GM21528 (cell line): Measurements from ENCODE around the gene OR4E2.
"Not testable (repeated sequence)": the region's sequence is repeated elsewhere in the genome, so short reads cannot be mapped to it uniquely, and the experiment has no call there.

Experiments
- ATAC-seq: cut with Tn5 transposase; IDR thresholded peaks from one replicate; pipeline ENCODE4 v1.9.1; 2021; ENCODE audit warnings: mild to moderate bottlenecking, moderate library complexity; ENCODE audit not compliant: unreplicated experiment, low FRiP score

Gene OR4E2

GRCh38 chr14:21653331-21653885, at the start of gene OR4E2:
Gene OR4E2 (plus strand): TSS chr14:21653835. CDS start chr14:21665083, 11,248 bp downstream.
- no peak for ATAC-seq

GRCh38 chr14:21612324-21612723, 41.3 kb upstream of the OR4E2 start:
- no peak for ATAC-seq

DNA sequence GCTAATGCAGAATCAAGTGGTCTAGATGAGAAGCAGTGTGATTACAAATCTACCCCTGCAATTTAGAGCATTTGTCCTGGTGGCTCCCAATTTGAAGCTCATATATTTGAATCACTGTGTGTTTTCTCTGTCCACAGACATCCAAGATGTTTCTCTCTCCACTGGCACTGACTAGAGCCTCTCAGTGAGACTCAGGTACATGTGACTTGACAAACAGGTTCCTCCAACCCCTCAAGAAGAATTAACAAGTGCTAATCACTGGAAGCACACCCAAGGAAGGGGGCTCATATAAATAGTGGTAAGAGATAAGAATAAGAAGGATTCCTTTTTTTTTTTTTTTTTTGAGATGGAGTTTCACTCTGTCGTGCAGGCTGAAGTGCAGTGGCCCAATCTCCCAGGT, 39.4 kb upstream of the OR4E2 start:
- ATAC-seq = no peak

DNA sequence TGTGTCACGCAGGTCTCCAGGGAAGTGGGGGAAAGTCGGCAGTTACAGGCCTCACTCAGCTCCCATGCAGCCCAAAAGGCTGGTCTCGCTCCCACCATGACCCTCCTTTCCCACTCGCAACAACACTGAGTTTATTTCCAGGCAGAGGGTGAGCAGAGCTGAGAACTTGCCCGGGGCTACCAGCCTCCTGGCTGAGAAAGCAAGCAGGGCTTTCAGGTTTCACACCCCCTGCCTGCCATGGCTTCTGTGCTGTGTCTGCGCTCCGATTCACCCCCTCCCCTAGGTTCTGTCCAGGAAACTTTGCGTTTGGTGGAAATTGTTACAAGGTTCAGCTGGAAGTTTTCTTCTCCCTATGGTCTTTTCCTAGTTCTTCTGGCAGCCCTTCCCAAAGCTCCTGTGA, 36.0 kb upstream of the OR4E2 start:
- no peak for ATAC-seq

DNA sequence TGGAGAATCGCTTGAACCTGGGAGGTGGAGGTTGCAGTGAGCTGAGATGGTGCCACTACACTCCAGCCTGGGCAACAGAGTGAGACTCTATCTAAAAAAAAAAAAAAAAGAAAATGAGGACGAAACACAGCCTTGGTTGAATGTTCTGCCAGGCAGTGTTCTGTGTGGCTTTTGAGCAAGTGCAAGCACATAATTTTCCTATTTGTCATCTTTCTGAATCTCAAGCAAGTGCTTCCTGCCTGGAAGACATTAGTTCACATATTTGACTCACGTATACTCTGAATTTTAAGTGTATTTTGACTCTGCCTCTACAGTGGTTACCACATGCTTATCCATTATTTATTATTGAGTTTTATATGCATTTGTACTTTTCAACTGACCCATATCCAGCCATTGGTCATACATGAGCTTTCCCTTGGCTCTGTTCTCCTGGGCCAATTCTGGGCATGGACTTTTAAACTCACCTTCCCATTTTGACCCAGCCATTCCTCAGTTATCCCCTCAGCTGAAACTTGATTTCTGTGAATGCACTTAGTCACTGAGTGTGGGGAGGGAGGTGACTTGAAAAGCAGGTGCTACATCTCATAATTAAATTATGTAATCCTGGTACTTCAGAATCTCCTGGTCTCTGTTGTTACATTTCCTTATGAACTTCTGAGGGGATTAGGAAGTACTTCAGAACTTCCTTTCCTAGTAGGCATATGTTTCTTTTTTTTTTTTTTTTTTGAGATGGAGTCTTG, 27.0 kb upstream of the OR4E2 start:
- no peak for ATAC-seq

- not testable (repeated sequence) for ATAC-seq
Observed at GRCh38 chr14:21630503-21630902, 23.1 kb upstream of the OR4E2 start.

- no peak for ATAC-seq
Observed at GRCh38 chr14:21631084-21631483, 22.6 kb upstream of the OR4E2 start.

GRCh38 chr14:21634840-21635239, 18.8 kb upstream of the OR4E2 start, which contains the start of gene OR10G2:
Gene OR10G2 (minus strand): TSS chr14:21634940. CDS start chr14:21634842, 98 bp downstream.
- no peak for ATAC-seq

GRCh38 chr14:21642683-21643082, 11.0 kb upstream of the OR4E2 start:
- no peak for ATAC-seq

DNA sequence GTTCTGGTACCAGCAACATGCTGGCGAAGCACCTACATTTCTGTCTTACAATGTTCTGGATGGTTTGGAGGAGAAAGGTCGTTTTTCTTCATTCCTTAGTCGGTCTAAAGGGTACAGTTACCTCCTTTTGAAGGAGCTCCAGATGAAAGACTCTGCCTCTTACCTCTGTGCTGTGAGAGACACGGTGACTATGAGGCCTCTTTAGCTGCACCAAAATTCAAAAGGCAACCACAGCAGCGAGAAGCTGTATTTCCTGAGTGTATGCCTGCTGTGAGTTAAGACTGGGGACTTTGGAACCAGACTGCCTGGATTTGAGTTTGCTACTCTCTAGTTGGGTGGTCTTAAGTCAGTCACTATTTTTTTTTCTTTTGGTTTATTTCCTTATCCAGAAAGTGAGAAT, 10.2 kb upstream of the OR4E2 start:
- ATAC-seq = no peak

GRCh38 chr14:21647380-21647779, 6.3 kb upstream of the OR4E2 start:
- no peak for ATAC-seq

GRCh38 chr14:21652209-21652808, 1.3 kb upstream of the OR4E2 start:
- no peak for ATAC-seq

DNA sequence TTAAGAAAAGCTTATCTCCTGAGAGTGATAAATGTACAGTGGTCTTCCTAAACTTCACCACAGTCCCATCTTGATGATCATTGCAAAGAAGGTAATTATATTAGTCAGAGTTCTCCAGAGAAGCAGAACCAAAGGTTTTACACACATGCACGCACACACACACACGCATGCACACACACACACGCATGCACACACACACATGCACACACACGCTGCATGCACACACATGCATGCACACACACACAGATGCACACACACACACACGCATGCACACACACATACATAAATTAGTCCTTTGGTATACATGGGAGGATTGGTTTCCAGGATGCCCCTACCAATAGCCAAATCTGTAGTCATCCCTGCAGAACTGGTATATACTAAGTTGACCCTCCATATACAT, 580 bp downstream of the OR4E2 start:
- no peak for ATAC-seq

DNA sequence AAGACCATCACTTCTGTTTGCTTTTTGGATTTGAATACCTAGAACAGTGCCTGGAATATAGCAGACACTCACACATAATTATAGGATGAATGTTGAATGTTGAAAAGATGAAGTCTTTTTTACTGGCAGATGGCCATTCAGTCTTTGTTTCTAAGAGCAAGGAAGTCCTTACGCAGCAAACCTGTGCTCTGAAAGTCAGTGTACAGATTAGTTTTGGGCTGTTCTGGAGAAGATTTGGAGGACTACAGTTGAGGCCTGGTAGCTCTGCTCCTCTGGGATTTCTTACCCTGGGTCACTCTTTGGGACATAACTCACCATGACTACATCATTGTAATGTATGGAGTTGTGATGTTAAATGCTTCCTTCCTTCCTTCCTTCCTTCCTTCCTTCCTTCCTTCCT, 3.3 kb downstream of the OR4E2 start:
- no peak for ATAC-seq

- ATAC-seq = no peak
Observed at GRCh38 chr14:21668377-21668776, 14.7 kb downstream of the OR4E2 start.

- ATAC-seq = no peak
Observed at GRCh38 chr14:21669284-21669683, 15.6 kb downstream of the OR4E2 start.

- no peak for ATAC-seq
Observed at GRCh38 chr14:21671371-21671770, 17.7 kb downstream of the OR4E2 start.

DNA sequence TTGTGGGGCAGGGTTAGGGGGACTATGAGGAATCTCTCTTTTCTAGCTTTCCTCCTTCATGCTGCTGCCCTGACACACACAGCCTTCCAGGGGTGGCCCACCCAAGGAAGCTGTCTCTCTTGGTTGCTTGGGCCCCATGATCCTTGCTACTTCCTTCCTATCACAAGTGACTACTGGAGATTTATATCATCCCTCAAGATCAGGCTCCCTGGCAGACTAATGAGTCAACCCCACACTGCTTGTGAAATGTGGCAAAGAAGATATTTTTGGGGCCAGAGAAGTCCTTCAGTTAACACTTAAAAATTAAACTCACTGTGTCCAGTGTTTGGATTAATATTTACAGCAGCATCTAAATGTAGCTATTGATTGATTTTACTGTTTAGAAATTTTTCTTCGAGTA, 18.5 kb downstream of the OR4E2 start:
- ATAC-seq = no peak

DNA sequence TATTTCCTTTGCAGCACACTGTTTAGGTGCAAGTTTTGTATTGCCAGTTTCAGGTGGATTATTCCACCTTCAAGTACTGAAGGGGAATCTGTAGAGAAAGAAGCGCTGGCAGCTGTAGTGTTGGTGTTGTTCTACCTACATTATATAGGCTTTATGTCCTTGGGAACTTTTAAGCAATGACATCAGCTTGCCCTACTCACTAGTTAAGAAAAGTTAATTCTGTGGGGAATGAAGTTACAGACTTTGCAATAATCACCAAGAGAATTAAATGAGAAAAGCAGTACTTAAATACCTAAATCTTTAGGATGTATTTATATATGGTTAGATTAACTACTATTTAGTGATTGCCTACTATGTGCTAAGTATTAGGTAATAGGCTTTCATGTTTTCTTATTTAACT, 20.1 kb downstream of the OR4E2 start, which contains the start of gene OR4E1:
Gene OR4E1 (minus strand): TSS at position 101 of the 400 bp plus-strand sequence. CDS start 2,883 bp downstream, outside the sequence.
- no peak for ATAC-seq

DNA sequence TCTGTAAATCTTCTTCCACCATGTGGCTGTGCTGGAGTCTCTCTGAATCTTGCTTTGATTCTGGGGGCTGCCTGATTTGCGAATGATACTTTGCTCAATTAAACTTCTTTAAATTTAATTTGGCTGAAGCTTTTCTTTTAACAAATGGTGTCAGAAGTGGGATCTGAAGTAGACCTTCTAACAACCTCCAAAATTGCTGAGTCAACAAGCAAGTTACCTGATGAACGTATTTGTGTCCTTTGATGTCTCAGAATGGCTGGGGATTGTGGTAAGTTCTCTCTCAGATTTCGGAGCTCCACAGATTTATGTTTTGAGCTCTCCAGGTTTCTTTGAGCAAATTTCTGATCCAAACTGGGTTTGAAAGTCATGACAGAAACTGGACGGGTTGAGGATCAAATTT, 21.9 kb downstream of the OR4E2 start:
- ATAC-seq = no peak

GRCh38 chr14:21680072-21680471, 26.4 kb downstream of the OR4E2 start:
- no peak for ATAC-seq

DNA sequence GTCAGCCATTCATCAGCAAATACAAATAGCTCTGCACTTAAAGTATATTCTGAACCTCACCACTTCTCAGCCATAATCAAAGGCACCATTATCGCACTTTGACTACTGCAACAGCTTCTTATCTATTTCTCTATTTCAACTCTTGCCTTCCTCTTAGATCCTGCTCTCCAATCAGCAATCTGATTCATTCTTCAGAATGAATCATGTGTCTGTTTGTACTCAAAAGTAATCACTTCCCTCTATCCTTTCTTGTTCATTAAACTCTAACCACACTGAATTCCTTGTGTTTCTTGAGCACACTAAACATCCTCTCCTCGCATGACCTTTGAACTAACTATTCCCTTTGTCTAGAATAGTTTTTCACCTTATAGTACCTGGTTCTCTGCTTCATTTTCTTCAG, 32.8 kb downstream of the OR4E2 start:
- ATAC-seq = no peak
